Tibial artery (tissue), 4 donors: ENCODE data around the gene CHD6.

ENCODE experiments used
- DNase-seq, 2 donors: peaks; one replicate each; pipeline ENCODE4 v3.0.0-alpha.2; 2019
- H3K27ac ChIP-seq, 2 donors: fragments of 200-600 bp; sonication (generic) in 1 of 2; 1 replicate in 1 of 2; 2 replicates in 1 of 2; pipeline ENCODE4 v1.5.1; 2018 to 2019; ENCODE audit warnings: mild to moderate bottlenecking in 1 of 2
- H3K27me3 ChIP-seq, 2 donors: fragments of 200-600 bp; sonication (generic) in 1 of 2; one replicate each; pipeline versions ENCODE4 v1.5.1 to v1.6.0; 2016 to 2019
- H3K36me3 ChIP-seq, 3 donors: fragments of 200-600 bp; sonication (generic) in 2 of 3; one replicate each; pipeline ENCODE4 v1.5.1; 2016 to 2019; ENCODE audit warnings: mild to moderate bottlenecking in 2 of 3
- H3K4me1 ChIP-seq, 4 donors: fragments of 200-600 bp; sonication (generic) in 2 of 4; 1 replicate in 3 of 4; 2 replicates in 1 of 4; pipeline ENCODE4 v1.5.1; 2016 to 2019
- H3K4me3 ChIP-seq, 2 donors: fragments of 200-600 bp; sonication (generic) in 1 of 2; 1 replicate in 1 of 2; 2 replicates in 1 of 2; pipeline ENCODE4 v1.5.1; 2018 to 2019; ENCODE audit warnings: mild to moderate bottlenecking in 2 of 2
- H3K9me3 ChIP-seq, 3 donors: fragments of 200-600 bp; sonication (generic) in 1 of 3; one replicate each; pipeline ENCODE4 v1.5.1; 2016 to 2019
- CTCF ChIP-seq, 2 experiments: fragments of 200-600 bp in 1 of 2; fragments of 450-650 bp in 1 of 2; IDR thresholded peaks; one replicate each; pipeline ENCODE4 v1.5.1; 2017 to 2019; ENCODE audit warnings: antibody characterized with exemption in 2 of 2, mild to moderate bottlenecking in 1 of 2, moderate library complexity in 1 of 2
- intact Hi-C: fragments of 100-400 bp; cut with DNase I; formaldehyde crosslinking; loops from one replicate; pipeline ENCODE4 v1.15.0; 2023; ENCODE audit warnings: low total_unique reads

CHD6 gene

DNA sequence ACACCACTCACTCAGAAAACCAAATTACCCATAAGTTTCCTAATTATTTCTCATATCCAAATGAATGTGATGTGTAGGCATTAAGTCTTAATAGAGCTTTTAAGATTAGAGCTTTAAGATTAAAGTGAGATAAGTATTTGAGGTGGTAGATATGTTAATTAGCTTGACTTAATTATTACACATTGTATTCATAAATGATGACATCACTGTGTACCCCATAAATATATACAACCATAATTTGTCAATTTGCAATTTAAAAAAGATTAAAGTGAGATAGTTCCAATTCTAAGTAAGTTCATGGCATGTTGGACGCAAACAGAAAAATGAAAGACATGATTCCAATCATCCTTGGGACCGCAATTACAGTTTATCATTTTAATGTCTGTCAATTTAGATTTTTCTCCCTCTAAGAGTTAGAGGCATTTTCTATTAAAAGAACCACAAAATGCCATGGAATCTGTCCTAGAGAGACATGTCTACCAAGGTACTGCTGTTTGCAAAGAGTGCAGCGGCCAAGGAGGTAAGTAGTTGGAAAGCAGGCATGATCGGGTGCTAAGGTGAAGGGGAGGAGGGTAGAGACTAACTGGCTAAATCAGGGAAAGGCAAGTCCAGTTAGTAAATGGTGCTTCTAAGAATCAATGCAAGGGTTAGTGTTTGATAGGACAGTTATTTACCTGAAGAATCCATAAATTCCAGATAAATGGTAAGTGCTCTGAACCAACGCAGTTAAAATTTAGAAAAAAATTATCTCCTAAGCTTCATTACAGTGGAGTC, 65.7 kb downstream of the CHD6 start:
- no peaks in the 10 kb centered on the region for H3K9me3 ChIP-seq
- TF ChIP-seq CTCF (IDR thresholded peaks at IDR 0.05) = no peak
- no peak overlapping the region for H3K4me3 ChIP-seq
- H3K27ac ChIP-seq = no peak overlapping the region
- H3K4me1 ChIP-seq = peaks cover 0 to 14% (median under 1%) of the 10 kb centered on the region in 4 donors
- DNase-seq = no peak
- peaks cover 4 to 7% (median 7%) of the 10 kb centered on the region in 3 donors for H3K36me3 ChIP-seq
- intact Hi-C loops = no loop called here
- no peaks in the 10 kb centered on the region for H3K27me3 ChIP-seq

GRCh38 chr20:41551011-41551705, 67.0 kb downstream of the CHD6 start:
- H3K27me3 ChIP-seq = no peaks in the 10 kb centered on the region
- DNase-seq = no peak
- peaks cover 0 to 8% (median 0%) of the 10 kb centered on the region in 4 donors for H3K4me1 ChIP-seq
- H3K36me3 ChIP-seq = peaks cover 4 to 7% (median 7%) of the 10 kb centered on the region in 3 donors
- TF ChIP-seq CTCF (IDR thresholded peaks at IDR 0.05) = no peak
- H3K9me3 ChIP-seq = no peaks in the 10 kb centered on the region
- intact Hi-C loops = no loop called here
- no peak overlapping the region for H3K27ac ChIP-seq
- no peak overlapping the region for H3K4me3 ChIP-seq

- Histone ChIP-seq H3K27me3 (no peaks in the 10 kb centered on the region), H3K9me3 (no peaks in the 10 kb centered on the region), H3K4me3 (no peak overlapping the region), H3K27ac (no peak overlapping the region), H3K4me1 (peaks cover 0 to 13% (median 1%) of the 10 kb centered on the region in 4 donors), H3K36me3 (peaks cover 4 to 7% (median 7%) of the 10 kb centered on the region in 3 donors)
- no peak for DNase-seq
- no peak for TF ChIP-seq CTCF (IDR thresholded peaks at IDR 0.05)
- intact Hi-C loops = no loop called here
Observed at GRCh38 chr20:41547221-41547620, 71.0 kb downstream of the CHD6 start.

- Histone ChIP-seq H3K36me3 (peaks cover 4 to 7% (median 7%) of the 10 kb centered on the region in 3 donors), H3K4me1 (peaks cover 0 to 20% (median 3%) of the 10 kb centered on the region in 4 donors), H3K27ac (no peak overlapping the region), H3K27me3 (no peaks in the 10 kb centered on the region), H3K4me3 (no peak overlapping the region), H3K9me3 (no peaks in the 10 kb centered on the region)
- no peak for DNase-seq
- intact Hi-C loops = no loop called here
- TF ChIP-seq CTCF (IDR thresholded peaks at IDR 0.05) = no peak
Observed at GRCh38 chr20:41546535-41546934, 71.6 kb downstream of the CHD6 start.

DNA sequence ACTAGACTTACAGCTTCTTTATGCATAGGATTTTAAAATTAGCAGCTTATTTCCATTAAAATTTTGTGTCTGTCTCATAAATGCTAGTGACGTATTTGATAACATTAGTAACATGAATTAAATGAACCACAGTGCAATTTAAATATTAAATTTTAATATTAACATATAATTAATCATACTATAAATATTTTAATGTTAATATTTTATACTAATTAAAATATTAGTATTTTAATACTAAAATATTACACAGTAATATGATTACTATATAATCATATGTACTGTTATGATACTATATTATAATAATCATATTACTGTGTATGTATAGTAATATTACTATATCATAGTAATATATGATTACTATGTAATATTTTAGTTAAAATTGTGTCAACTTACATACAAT, 73.7 kb downstream of the CHD6 start:
- H3K27me3 ChIP-seq = no peaks in the 10 kb centered on the region
- DNase-seq = no peak

More for the DNA sequence above, 73.7 kb downstream of the CHD6 start:
- no peak overlapping the region for H3K27ac ChIP-seq
- intact Hi-C loops = no loop called here
- no peak for TF ChIP-seq CTCF (IDR thresholded peaks at IDR 0.05)
- H3K4me3 ChIP-seq = no peak overlapping the region
- no peaks in the 10 kb centered on the region for H3K36me3 ChIP-seq
- H3K4me1 ChIP-seq = peaks cover 0 to 34% (median 7%) of the 10 kb centered on the region in 4 donors
- H3K9me3 ChIP-seq = no peaks in the 10 kb centered on the region
